Adrenal gland (tissue), 12 donors: ENCODE data around the gene SOCS3. TPM values are rescaled to one million over a fixed set of nuclear protein-coding genes. Genes with fewer than 3 reads are reported as not detected.
A peak's percentile ranks its signal among the peaks of the same experiment; 100 is the strongest.

ENCODE experiments used
- DNase-seq, 7 donors: peaks; one replicate each; pipeline ENCODE4 v3.0.0-alpha.2; 2019 to 2020
- H3K27ac ChIP-seq, 5 donors: fragments of 200-600 bp; sonication (generic) in 4 of 5; 1 replicate in 3 of 5; 2 replicates in 2 of 5; pipeline versions ENCODE4 v1.5.1 to v1.8.0; 2016 to 2020; ENCODE audit warnings: mild to moderate bottlenecking in 1 of 5
- H3K27me3 ChIP-seq: fragments of 200-600 bp; 2 replicates; pipeline ENCODE4 v1.8.0; 2021
- H3K36me3 ChIP-seq, 2 donors: fragments of 200-600 bp; replicated peaks in 1 of 2; 1 replicate in 1 of 2; 2 replicates in 1 of 2; pipeline versions ENCODE4 v1.5.1 to v1.8.0; 2018 to 2022
- H3K4me1 ChIP-seq, 2 donors: fragments of 200-600 bp; replicated peaks in 1 of 2; 1 replicate in 1 of 2; 2 replicates in 1 of 2; pipeline versions ENCODE4 v1.5.1 to v1.8.0; 2018 to 2021
- H3K4me3 ChIP-seq, 4 donors: fragments of 200-600 bp; sonication (generic) in 3 of 4; one replicate each; pipeline ENCODE4 v1.5.1; 2016 to 2018
- H3K9me3 ChIP-seq, 3 donors: fragments of 200-600 bp; sonication (generic) in 1 of 3; replicated peaks in 1 of 3; 1 replicate in 2 of 3; 2 replicates in 1 of 3; pipeline versions ENCODE4 v1.5.1 to v1.8.0; 2016 to 2021
- POLR2A ChIP-seq, 2 donors: fragments of 450-650 bp; IDR thresholded peaks; one replicate each; pipeline ENCODE4 v1.6.1; 2017; ENCODE audit warnings: antibody characterized with exemption in 2 of 2, mild to moderate bottlenecking in 2 of 2, moderate library complexity in 1 of 2
- WGBS, 4 donors: extraction: QIAGEN DNeasy Blood & Tissue Kit in 2 of 4; methylation state at CpG; one replicate each; pipeline versions ENCODE4 v1.1.5 to v1.1.7; 2013 to 2017; 5-methylcytosine and 5-hydroxymethylcytosine counted together
- intact Hi-C, 2 donors: fragments of 100-400 bp; cut with DNase I; formaldehyde crosslinking; loops; one replicate each; pipeline versions ENCODE4 v1.14.1 to v1.15.0; 2022 to 2023
- polyA plus RNA-seq, 3 donors: library from polyadenylated mRNA; stranded (reverse); fragments of 200-250 nt in 2 of 3; fragments of 350-450 nt in 1 of 3; fragmentation: Illumina TruSeq in 1 of 3; extraction: RNeasy Lipid Tissue Mini Kit (QIAGEN cat#74804) in 1 of 3; gene quantifications; one replicate each; pipeline ENCODE4 v1.2.3, GENCODE V29; 2013 to 2014
- total RNA-seq, 9 donors: library from RNA; depleted of rRNA in 4 of 9; stranded (reverse); fragments of >200 nt in 4 of 9; fragments of 120-200 nt in 1 of 9; fragmentation: NEBNext Ultra II Directional in 1 of 9; extraction: Animal tissue kit (Norgen Biotek cat#: 25700) in 1 of 9; gene quantifications; one replicate each; pipeline versions ENCODE4 v1.1.0 to v1.2.4, GENCODE V29; 2013 to 2023
- TF ChIP-seq, protein P1 (sequence below), 6 experiments: fragments of 450-650 bp in 4 of 6; fragments of 200-600 bp in 2 of 6; sonication (generic) in 1 of 6; IDR thresholded peaks; 1 replicate in 5 of 6; 2 replicates in 1 of 6; pipeline versions ENCODE4 v1.5.1 to v1.8.0; 2016 to 2021; ENCODE audit warnings: antibody characterized with exemption in 6 of 6, mild to moderate bottlenecking in 2 of 6, moderate library complexity in 1 of 6
- donor health status: healthy with polysubstance abuse.
- donor health status: Bipolar disorder and iron deficiency.
- donor health status: DM: yes; HTN: yes; CAD: no.
- donor health status: DM: no; HTN: no; CAD: no.
- donor health status: DM: no; HTN: no; CAD: no.
- donor health status: DM: yes; HTN: yes; CAD: no.

SOCS3 gene
- total and polyA plus RNA-seq, 12 donors, result 2.4 to 114 (median 39.8) TPM

DNA sequence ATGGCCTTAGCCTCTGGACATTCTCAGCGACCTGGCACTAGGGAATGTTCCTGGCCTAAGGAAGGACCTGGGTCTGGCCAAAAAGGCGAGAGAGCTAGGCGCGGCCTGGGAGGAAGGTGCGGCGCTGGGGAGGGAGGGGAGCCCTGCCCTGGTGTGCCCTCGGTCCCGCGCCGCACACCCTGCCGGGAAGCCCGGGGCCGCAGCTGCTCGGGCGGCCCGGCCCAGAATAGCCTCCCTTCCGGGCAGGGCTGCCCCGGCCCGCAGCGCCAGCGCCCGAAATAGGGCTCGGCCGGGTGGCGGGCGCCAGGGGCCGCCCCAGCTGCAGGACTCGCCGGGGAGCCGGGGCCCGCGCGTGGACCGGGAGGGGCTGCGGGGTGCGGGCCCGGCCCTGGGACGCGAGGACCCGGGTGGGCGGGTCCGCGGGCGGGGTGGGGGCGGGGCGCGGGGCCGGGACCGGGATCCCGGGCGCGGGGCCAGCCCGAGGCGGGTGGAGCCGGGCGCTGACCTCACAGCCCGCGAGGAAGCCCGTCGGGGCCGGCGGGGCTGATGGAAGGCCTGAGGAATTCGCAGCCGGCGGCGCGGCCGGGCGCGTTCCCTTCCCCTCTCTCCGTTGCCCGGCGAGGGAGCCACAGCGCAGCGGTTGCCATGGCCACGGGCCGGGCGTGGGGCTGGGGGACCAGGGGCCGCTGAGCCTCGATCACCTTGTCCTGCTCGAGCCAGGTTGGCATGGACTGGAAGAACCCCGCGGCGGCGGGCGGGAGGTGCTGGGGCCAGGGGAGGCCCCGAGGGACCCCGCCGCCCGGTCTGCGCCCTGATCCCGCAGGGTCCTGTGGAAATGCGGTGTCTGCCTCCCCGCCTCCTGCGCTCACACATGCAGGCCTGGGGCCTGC is 18.1 kb downstream of the SOCS3 start:
- H3K27ac ChIP-seq, result peak overlapping the region; percentile 80 to 91 (median 83)
- no peaks in the 10 kb centered on the region for H3K36me3 ChIP-seq
- WGBS, 4 donors, result 4 to 15% (median 7%) methylated on average over 4 to 94 of the region's 95 CpGs
- H3K9me3 ChIP-seq, result no peaks in the 10 kb centered on the region
- H3K4me1 ChIP-seq, result peaks cover 14 to 33% of the 10 kb centered on the region in 2 donors
- peak overlapping the region in 1 of 4 donors; percentile 34 for H3K4me3 ChIP-seq
- peak; percentile 73 to 86 (median 77) for DNase-seq
- H3K27me3 ChIP-seq, result no peaks in the 10 kb centered on the region
- intact Hi-C loops, result no loop called here
- peak in 1 of 2 donors; percentile 29 for TF ChIP-seq POLR2A (IDR thresholded peaks at IDR 0.05)
- TF ChIP-seq, protein P1, sequence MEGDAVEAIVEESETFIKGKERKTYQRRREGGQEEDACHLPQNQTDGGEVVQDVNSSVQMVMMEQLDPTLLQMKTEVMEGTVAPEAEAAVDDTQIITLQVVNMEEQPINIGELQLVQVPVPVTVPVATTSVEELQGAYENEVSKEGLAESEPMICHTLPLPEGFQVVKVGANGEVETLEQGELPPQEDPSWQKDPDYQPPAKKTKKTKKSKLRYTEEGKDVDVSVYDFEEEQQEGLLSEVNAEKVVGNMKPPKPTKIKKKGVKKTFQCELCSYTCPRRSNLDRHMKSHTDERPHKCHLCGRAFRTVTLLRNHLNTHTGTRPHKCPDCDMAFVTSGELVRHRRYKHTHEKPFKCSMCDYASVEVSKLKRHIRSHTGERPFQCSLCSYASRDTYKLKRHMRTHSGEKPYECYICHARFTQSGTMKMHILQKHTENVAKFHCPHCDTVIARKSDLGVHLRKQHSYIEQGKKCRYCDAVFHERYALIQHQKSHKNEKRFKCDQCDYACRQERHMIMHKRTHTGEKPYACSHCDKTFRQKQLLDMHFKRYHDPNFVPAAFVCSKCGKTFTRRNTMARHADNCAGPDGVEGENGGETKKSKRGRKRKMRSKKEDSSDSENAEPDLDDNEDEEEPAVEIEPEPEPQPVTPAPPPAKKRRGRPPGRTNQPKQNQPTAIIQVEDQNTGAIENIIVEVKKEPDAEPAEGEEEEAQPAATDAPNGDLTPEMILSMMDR (IDR thresholded peaks at IDR 0.05), result no peak

DNA sequence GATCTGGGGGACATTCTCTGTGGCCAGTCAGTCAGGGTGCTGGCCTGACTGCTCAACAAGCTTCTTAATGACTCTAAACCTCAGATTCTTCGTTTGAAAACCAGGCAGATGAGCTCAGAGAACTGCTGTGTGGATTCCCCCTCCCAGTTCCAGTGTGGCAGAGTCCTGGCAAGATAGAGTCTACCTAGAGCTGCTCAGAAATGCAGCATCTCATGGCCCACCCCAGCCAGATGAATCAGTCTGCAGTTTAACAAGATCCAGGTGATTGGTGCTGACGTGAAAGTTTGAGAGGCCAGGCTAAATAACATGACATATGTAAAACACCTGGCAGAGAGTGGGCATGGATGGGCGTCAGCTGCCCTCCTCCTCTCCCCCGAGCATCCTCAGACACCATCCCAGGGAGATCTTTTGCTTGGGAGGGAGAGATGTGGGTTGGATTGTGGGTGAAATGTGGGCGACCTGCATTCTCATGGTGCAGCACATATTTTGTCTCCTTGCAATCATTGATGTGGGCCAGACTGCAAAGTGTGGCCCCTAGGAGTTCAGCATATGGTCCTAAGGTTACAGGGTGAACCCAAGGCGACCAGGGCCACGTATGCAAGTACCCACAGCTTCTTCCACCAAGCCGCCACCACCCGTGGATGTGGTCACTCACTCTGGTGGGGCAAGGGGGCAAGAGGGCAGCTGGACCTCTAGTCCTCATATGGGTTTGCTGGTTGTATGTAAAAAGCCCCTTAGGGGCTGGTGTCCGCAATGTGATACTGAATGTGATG is 19.5 kb downstream of the SOCS3 start:
- H3K36me3 ChIP-seq, result no peaks in the 10 kb centered on the region
- peaks cover 14 to 28% of the 10 kb centered on the region in 2 donors for H3K4me1 ChIP-seq
- peak overlapping the region in 1 of 5 donors; percentile 89 for H3K27ac ChIP-seq
- no peaks in the 10 kb centered on the region for H3K27me3 ChIP-seq
- 85 to 88% (median 86%) methylated on average over 6 to 10 of the region's 10 CpGs for WGBS, 4 donors
- DNase-seq, result no peak
- TF ChIP-seq, protein P1 (IDR thresholded peaks at IDR 0.05), result no peak
- no peak for TF ChIP-seq POLR2A (IDR thresholded peaks at IDR 0.05)
- no peaks in the 10 kb centered on the region for H3K9me3 ChIP-seq
- no peak overlapping the region for H3K4me3 ChIP-seq
- intact Hi-C loops, result no loop called here

DNA sequence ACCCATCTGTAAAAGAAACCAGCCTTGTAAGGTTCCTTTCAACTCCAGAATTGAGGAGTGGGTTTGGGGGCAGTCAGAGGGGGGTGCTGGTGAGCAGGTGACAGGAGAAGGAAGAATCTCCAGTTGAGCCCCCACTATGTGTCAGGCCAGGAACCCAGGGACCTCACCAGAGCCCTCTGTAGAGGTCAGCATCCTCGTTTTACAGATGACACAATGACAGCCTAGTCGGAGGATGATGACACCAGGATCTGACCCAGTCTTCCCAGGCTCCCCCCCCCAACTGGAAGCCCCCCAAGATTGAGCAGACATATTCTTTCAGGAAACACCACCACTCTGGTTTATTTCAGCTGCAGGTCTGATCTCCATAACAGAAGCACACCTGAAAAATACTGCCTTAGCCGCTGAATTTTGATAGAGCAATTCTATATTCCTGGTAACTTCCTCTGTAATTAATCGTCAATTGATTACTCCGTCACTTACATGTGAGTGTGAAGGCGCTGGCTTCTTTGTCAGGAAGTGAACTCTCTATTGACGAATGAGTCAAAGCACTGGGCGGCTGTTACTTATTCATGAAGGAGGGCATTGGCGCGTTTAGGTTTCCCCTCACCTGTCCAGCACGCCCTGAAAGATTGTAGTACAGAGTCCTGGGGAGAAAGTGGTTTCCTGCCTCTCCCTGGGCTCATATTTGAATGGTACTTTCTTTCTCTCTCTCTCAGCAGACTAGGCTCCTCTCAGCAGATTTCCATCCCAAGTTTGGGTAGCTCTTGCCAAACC is 21.2 kb downstream of the SOCS3 start:
- H3K9me3 ChIP-seq, result no peaks in the 10 kb centered on the region
- no peak for DNase-seq
- intact Hi-C loops, result no loop called here
- no peak overlapping the region for H3K4me3 ChIP-seq
- no peak overlapping the region for H3K27ac ChIP-seq
- 64 to 70% (median 66%) methylated on average over 9 to 11 of the region's 11 CpGs for WGBS, 4 donors
- H3K27me3 ChIP-seq, result no peaks in the 10 kb centered on the region
- no peaks in the 10 kb centered on the region for H3K36me3 ChIP-seq
- TF ChIP-seq, protein P1 (IDR thresholded peaks at IDR 0.05), result no peak
- TF ChIP-seq POLR2A (IDR thresholded peaks at IDR 0.05), result no peak
- H3K4me1 ChIP-seq, result peaks cover 14 to 24% of the 10 kb centered on the region in 2 donors
